ENCODE measurements around the gene FEZF2.

FEZF2 gene

DNA sequence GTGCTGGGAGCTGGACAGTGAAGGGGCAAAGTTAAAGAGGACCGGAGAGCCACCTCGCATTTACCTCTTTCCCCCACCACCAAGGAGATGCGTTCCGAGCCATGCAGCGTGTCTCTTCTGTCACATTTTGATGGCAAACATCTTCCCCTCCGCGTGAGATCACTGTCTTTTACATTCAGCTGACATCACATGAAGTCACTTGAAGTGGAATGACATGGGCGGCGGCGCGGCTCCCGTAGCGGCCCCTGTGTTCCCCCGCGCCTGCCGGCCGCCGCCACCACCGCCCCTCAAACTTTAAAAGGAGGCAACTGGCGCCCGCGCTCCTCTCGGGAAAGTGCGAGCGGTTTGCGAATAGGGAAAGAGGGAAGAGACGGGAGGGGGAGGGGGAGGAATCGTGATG is at the start of gene FEZF2:
FEZF2 (minus strand) TSS at position 336 of the 400 bp plus-strand sequence. CDS start 682 bp downstream, outside the sequence.
- Histone ChIP-seq H3K4me3 (ENCODE audit: low read depth in 1 of 5, low read length in 5 of 5) (peak within 1 kb of the TSS in 3 of 5 donors; percentile 13 to 51 (median 28)), H3K9me3 (ENCODE audit: control insufficient read depth in 5 of 5, low read length in 5 of 5) (no peaks in the 10 kb centered on the region), H3K4me1 (ENCODE audit: control insufficient read depth in 5 of 5, insufficient read depth in 5 of 5, low read length in 5 of 5) (peaks cover 0 to 37% (median 26%) of the 10 kb centered on the region in 5 donors), H3K9ac (ENCODE audit: low read length in 5 of 5) (no peak within 1 kb of the TSS), H3K36me3 (ENCODE audit: control insufficient read depth in 5 of 5, insufficient read depth in 5 of 5, low read length in 5 of 5) (no peaks in the 10 kb centered on the region), H3K27ac (ENCODE audit: low read depth, low read length) (no peak within 1 kb of the TSS), H3K27me3 (ENCODE audit: control insufficient read depth in 5 of 5, insufficient read depth in 4 of 5, low read length in 5 of 5) (peaks cover 62 to 91% (median 79%) of the 10 kb centered on the region in 5 donors)

DNA sequence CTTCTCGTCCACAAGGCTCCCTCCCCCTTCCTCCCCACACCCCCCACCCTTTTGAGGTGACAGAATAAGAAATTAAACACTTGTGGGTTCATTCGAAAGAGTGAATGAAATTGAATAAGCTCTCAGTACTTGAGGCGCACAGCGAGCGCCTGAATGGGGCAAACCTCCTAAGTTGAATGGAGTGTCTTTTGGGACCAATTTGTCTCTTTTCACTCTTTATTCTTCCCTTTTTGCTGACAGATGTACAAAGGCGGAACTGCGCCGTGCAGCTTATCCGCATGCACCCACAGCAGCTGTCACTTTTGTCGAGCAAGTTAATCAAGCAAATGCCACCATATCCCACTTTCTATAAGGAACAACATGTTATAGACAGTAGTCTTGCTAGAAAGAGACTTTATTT is 47.9 kb upstream of the FEZF2 start:
- no peaks in the 10 kb centered on the region for H3K27me3 ChIP-seq (ENCODE audit: control insufficient read depth in 5 of 5, insufficient read depth in 4 of 5, low read length in 5 of 5)
- H3K36me3 ChIP-seq (ENCODE audit: control insufficient read depth in 5 of 5, insufficient read depth in 5 of 5, low read length in 5 of 5) = no peaks in the 10 kb centered on the region
- no peak overlapping the region for H3K4me3 ChIP-seq (ENCODE audit: low read depth in 1 of 5, low read length in 5 of 5)
- H3K27ac ChIP-seq (ENCODE audit: low read depth, low read length) = no peak overlapping the region
- H3K9ac ChIP-seq (ENCODE audit: low read length in 5 of 5) = no peak overlapping the region
- H3K9me3 ChIP-seq (ENCODE audit: control insufficient read depth in 5 of 5, low read length in 5 of 5) = no peaks in the 10 kb centered on the region
- no peaks in the 10 kb centered on the region for H3K4me1 ChIP-seq (ENCODE audit: control insufficient read depth in 5 of 5, insufficient read depth in 5 of 5, low read length in 5 of 5)

DNA sequence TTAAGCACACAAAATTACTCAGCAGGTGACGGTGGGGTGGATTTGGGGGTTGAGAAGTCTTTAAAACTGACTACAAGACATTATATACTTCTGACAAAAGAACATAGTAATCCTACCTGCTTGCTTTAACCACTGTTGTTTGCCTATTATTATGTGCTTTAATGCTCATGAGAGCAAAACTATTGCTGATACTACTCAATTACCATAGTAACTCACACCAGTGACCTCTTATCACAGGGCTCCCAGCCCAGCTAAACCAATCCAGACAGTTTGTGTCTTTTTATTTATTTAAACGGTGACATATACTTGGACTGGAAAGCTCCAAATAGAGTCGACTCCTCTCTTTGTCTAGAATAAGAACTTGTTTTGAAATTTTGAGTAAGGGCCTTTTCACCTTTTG is 42.8 kb upstream of the FEZF2 start:
- Histone ChIP-seq H3K27ac (ENCODE audit: low read depth, low read length) (no peak overlapping the region), H3K4me1 (ENCODE audit: control insufficient read depth in 5 of 5, insufficient read depth in 5 of 5, low read length in 5 of 5) (no peaks in the 10 kb centered on the region), H3K9ac (ENCODE audit: low read length in 5 of 5) (no peak overlapping the region), H3K27me3 (ENCODE audit: control insufficient read depth in 5 of 5, insufficient read depth in 4 of 5, low read length in 5 of 5) (peaks cover 0 to 3% (median 0%) of the 10 kb centered on the region in 5 donors), H3K4me3 (ENCODE audit: low read depth in 1 of 5, low read length in 5 of 5) (no peak overlapping the region), H3K36me3 (ENCODE audit: control insufficient read depth in 5 of 5, insufficient read depth in 5 of 5, low read length in 5 of 5) (no peaks in the 10 kb centered on the region), H3K9me3 (ENCODE audit: control insufficient read depth in 5 of 5, low read length in 5 of 5) (peaks cover 0 to 4% (median 0%) of the 10 kb centered on the region in 5 donors)

DNA sequence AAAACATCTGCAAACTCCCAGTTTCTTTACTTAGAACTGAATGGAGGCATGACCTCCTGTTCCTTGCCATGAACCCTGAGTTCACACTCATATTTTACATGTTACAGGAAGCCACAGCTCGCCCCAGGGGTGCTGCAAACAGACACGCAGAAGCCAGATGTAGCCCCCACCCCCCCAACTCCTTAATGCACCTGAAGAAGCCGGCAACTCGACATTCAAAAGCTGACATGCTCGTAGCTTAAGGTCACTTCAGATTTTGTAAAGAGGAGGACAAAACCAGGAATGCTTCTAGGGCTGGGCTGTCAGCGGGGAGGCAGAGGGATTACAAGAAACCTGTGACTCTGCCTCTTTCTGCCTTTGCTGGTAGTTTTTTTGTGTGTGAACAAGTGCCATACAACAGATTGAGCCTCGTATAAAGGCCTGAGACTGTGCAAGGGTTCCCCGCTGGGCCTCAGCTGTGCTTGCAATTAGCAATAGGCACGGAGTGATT is 42.0 kb upstream of the FEZF2 start:
- H3K36me3 ChIP-seq (ENCODE audit: control insufficient read depth in 5 of 5, insufficient read depth in 5 of 5, low read length in 5 of 5) = no peaks in the 10 kb centered on the region
- peaks cover 0 to 4% (median 0%) of the 10 kb centered on the region in 5 donors for H3K9me3 ChIP-seq (ENCODE audit: control insufficient read depth in 5 of 5, low read length in 5 of 5)
- H3K27me3 ChIP-seq (ENCODE audit: control insufficient read depth in 5 of 5, insufficient read depth in 4 of 5, low read length in 5 of 5) = peaks cover 0 to 3% (median 0%) of the 10 kb centered on the region in 5 donors
- H3K27ac ChIP-seq (ENCODE audit: low read depth, low read length) = no peak overlapping the region
- H3K4me1 ChIP-seq (ENCODE audit: control insufficient read depth in 5 of 5, insufficient read depth in 5 of 5, low read length in 5 of 5) = no peaks in the 10 kb centered on the region
- no peak overlapping the region for H3K4me3 ChIP-seq (ENCODE audit: low read depth in 1 of 5, low read length in 5 of 5)
- H3K9ac ChIP-seq (ENCODE audit: low read length in 5 of 5) = no peak overlapping the region

DNA sequence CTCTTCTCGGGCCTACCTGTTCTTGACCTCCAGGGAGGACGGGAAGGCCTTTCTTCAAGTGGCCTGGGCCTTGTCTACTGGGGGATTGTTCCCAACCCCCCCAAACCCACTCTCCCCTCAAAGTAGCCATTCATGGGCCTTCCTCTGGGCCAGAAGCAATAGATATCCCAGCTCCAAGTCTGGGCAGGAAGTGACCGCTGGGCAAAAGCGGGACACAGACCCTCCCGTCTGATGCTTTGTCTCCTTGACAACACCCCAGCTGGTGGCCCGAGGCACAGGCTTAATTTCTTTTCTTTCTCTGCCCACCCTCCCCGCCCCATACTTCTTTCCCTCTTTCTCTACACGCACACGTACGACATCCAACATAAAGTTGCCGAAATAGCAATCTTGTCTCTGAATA is 41.4 kb upstream of the FEZF2 start:
- Histone ChIP-seq H3K36me3 (ENCODE audit: control insufficient read depth in 5 of 5, insufficient read depth in 5 of 5, low read length in 5 of 5) (no peaks in the 10 kb centered on the region), H3K27ac (ENCODE audit: low read depth, low read length) (no peak overlapping the region), H3K4me3 (ENCODE audit: low read depth in 1 of 5, low read length in 5 of 5) (no peak overlapping the region), H3K9me3 (ENCODE audit: control insufficient read depth in 5 of 5, low read length in 5 of 5) (peaks cover 0 to 4% (median 0%) of the 10 kb centered on the region in 5 donors), H3K4me1 (ENCODE audit: control insufficient read depth in 5 of 5, insufficient read depth in 5 of 5, low read length in 5 of 5) (no peaks in the 10 kb centered on the region), H3K9ac (ENCODE audit: low read length in 5 of 5) (no peak overlapping the region), H3K27me3 (ENCODE audit: control insufficient read depth in 5 of 5, insufficient read depth in 4 of 5, low read length in 5 of 5) (peaks cover 0 to 3% (median 0%) of the 10 kb centered on the region in 5 donors)

DNA sequence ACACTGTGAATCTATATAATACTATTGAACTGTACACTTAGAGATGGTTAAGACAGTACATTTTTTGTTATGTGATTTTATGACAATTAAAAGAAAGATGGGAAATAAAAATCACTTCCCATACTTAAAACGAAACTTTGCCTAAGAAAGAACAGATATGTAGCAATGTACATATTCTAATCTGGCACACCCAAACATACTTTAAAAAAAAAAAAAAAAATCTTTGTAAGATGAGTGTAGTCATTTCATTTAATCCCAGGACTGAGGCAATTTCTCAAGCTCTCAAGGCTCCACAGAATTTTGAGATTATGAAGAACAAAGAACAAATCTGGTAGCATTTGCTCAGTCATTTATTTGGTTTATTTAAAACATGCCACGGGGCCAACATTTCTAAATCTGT is 40.3 kb upstream of the FEZF2 start:
- Histone ChIP-seq H3K27me3 (ENCODE audit: control insufficient read depth in 5 of 5, insufficient read depth in 4 of 5, low read length in 5 of 5) (peaks cover 0 to 3% (median 0%) of the 10 kb centered on the region in 5 donors), H3K9me3 (ENCODE audit: control insufficient read depth in 5 of 5, low read length in 5 of 5) (peaks cover 0 to 4% (median 0%) of the 10 kb centered on the region in 5 donors), H3K27ac (ENCODE audit: low read depth, low read length) (no peak overlapping the region), H3K4me3 (ENCODE audit: low read depth in 1 of 5, low read length in 5 of 5) (no peak overlapping the region), H3K4me1 (ENCODE audit: control insufficient read depth in 5 of 5, insufficient read depth in 5 of 5, low read length in 5 of 5) (no peaks in the 10 kb centered on the region), H3K9ac (ENCODE audit: low read length in 5 of 5) (no peak overlapping the region), H3K36me3 (ENCODE audit: control insufficient read depth in 5 of 5, insufficient read depth in 5 of 5, low read length in 5 of 5) (no peaks in the 10 kb centered on the region)

DNA sequence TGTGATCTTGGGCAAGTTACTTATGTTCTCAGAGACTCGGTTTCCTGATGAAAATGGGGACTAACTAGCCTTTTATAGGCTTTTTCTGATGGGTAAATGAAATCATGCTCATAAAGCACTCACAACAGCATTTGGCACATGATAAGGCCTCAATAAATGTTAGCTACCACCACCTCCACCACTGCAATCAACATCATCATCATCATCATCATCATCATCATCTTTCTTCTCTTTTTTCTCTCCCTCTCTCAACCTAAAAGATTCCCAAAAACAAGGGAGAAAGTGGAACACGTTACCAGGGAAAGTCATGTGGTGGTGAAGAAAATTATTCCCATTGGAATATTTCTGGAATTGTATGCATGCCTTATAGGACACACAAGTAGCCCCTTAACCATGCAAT is 33.6 kb upstream of the FEZF2 start:
- H3K4me3 ChIP-seq (ENCODE audit: low read depth in 1 of 5, low read length in 5 of 5) = no peak overlapping the region
- no peaks in the 10 kb centered on the region for H3K36me3 ChIP-seq (ENCODE audit: control insufficient read depth in 5 of 5, insufficient read depth in 5 of 5, low read length in 5 of 5)
- no peaks in the 10 kb centered on the region for H3K9me3 ChIP-seq (ENCODE audit: control insufficient read depth in 5 of 5, low read length in 5 of 5)
- no peak overlapping the region for H3K27ac ChIP-seq (ENCODE audit: low read depth, low read length)
- H3K27me3 ChIP-seq (ENCODE audit: control insufficient read depth in 5 of 5, insufficient read depth in 4 of 5, low read length in 5 of 5) = peaks cover 0 to 3% (median 0%) of the 10 kb centered on the region in 5 donors
- H3K4me1 ChIP-seq (ENCODE audit: control insufficient read depth in 5 of 5, insufficient read depth in 5 of 5, low read length in 5 of 5) = no peaks in the 10 kb centered on the region
- H3K9ac ChIP-seq (ENCODE audit: low read length in 5 of 5) = no peak overlapping the region

DNA sequence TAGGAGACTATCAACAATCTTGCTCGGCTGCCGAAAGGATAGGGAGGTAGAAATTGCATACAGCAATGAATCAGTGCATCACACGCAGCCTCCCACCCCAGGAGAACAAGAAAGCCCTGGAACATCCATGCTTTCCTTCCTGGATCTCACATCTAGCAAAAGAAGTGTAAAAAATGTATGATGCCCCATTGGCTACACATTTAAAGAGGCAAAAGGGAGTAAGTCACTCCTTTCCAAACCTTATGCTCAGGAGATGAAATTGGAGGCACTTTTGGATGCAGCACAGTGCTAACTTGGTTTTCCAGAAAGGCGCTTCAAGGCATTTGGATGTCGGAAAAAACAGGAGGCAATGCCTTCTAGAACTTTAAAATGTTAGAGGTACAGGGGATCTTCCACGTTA is 32.2 kb upstream of the FEZF2 start:
- Histone ChIP-seq H3K27ac (ENCODE audit: low read depth, low read length) (no peak overlapping the region), H3K9me3 (ENCODE audit: control insufficient read depth in 5 of 5, low read length in 5 of 5) (no peaks in the 10 kb centered on the region), H3K4me1 (ENCODE audit: control insufficient read depth in 5 of 5, insufficient read depth in 5 of 5, low read length in 5 of 5) (no peaks in the 10 kb centered on the region)

DNA sequence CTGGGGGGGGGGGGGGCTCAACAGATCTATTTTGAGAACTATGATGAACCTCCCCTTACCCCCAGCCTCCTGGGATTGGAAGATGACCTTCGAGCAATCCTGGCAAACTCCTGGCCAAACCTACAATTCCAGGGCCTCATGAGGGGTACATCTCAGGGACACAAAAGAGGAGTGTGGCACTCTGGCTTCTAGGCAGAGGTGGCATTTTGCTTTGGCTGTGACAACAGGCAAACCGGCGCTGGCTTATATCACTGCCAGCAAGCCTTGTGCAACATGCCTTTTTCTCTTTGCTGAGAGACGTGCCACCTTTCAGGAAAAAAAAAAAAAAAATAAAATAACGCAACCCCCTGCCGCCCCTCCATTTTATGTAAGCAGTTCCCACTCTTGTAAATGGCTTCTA is 31.8 kb upstream of the FEZF2 start:
- H3K27me3 ChIP-seq (ENCODE audit: control insufficient read depth in 5 of 5, insufficient read depth in 4 of 5, low read length in 5 of 5) = peaks cover 0 to 3% (median 0%) of the 10 kb centered on the region in 5 donors
- H3K36me3 ChIP-seq (ENCODE audit: control insufficient read depth in 5 of 5, insufficient read depth in 5 of 5, low read length in 5 of 5) = no peaks in the 10 kb centered on the region
- no peaks in the 10 kb centered on the region for H3K9me3 ChIP-seq (ENCODE audit: control insufficient read depth in 5 of 5, low read length in 5 of 5)
- no peak overlapping the region for H3K9ac ChIP-seq (ENCODE audit: low read length in 5 of 5)
- no peak overlapping the region for H3K27ac ChIP-seq (ENCODE audit: low read depth, low read length)
- no peak overlapping the region for H3K4me3 ChIP-seq (ENCODE audit: low read depth in 1 of 5, low read length in 5 of 5)
- H3K4me1 ChIP-seq (ENCODE audit: control insufficient read depth in 5 of 5, insufficient read depth in 5 of 5, low read length in 5 of 5) = no peaks in the 10 kb centered on the region

More for the DNA sequence above, 32.2 kb upstream of the FEZF2 start:
- peaks cover 0 to 3% (median 0%) of the 10 kb centered on the region in 5 donors for H3K27me3 ChIP-seq (ENCODE audit: control insufficient read depth in 5 of 5, insufficient read depth in 4 of 5, low read length in 5 of 5)
- no peaks in the 10 kb centered on the region for H3K36me3 ChIP-seq (ENCODE audit: control insufficient read depth in 5 of 5, insufficient read depth in 5 of 5, low read length in 5 of 5)
- H3K4me3 ChIP-seq (ENCODE audit: low read depth in 1 of 5, low read length in 5 of 5) = no peak overlapping the region
- no peak overlapping the region for H3K9ac ChIP-seq (ENCODE audit: low read length in 5 of 5)

DNA sequence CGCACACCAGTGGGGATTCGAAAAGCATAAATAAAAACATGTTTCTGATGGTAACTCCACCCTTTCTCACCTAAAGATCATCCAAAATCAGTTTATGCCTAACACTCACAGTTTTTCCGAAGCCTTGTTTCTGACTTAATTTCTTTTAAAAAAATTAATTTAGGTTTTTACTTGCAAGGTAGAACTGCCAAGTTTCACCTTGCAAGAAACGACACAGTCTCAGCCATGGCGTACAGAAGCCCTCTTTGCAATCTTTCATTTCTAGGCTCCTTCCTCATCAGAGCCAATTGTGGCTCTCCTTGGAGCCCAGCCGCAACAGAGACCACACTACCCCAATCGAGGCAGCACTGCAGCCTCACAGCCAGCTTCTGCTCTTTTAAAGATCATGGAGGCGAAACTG is 31.0 kb upstream of the FEZF2 start:
- Histone ChIP-seq H3K9me3 (ENCODE audit: control insufficient read depth in 5 of 5, low read length in 5 of 5) (no peaks in the 10 kb centered on the region), H3K9ac (ENCODE audit: low read length in 5 of 5) (no peak overlapping the region), H3K4me3 (ENCODE audit: low read depth in 1 of 5, low read length in 5 of 5) (no peak overlapping the region), H3K27me3 (ENCODE audit: control insufficient read depth in 5 of 5, insufficient read depth in 4 of 5, low read length in 5 of 5) (peaks cover 0 to 3% (median 0%) of the 10 kb centered on the region in 5 donors), H3K4me1 (ENCODE audit: control insufficient read depth in 5 of 5, insufficient read depth in 5 of 5, low read length in 5 of 5) (no peaks in the 10 kb centered on the region), H3K27ac (ENCODE audit: low read depth, low read length) (no peak overlapping the region), H3K36me3 (ENCODE audit: control insufficient read depth in 5 of 5, insufficient read depth in 5 of 5, low read length in 5 of 5) (no peaks in the 10 kb centered on the region)

All from subcutaneous abdominal adipose tissue (tissue), 5 donors.